ENCODE measurements around the gene NCAM1. TPM values are rescaled to one million over a fixed set of nuclear protein-coding genes. Genes with fewer than 3 reads are reported as not detected.

NCAM1 gene
- total RNA-seq, 2 experiments from 2014 or later, result 0.34 TPM; not detected in 1

DNA sequence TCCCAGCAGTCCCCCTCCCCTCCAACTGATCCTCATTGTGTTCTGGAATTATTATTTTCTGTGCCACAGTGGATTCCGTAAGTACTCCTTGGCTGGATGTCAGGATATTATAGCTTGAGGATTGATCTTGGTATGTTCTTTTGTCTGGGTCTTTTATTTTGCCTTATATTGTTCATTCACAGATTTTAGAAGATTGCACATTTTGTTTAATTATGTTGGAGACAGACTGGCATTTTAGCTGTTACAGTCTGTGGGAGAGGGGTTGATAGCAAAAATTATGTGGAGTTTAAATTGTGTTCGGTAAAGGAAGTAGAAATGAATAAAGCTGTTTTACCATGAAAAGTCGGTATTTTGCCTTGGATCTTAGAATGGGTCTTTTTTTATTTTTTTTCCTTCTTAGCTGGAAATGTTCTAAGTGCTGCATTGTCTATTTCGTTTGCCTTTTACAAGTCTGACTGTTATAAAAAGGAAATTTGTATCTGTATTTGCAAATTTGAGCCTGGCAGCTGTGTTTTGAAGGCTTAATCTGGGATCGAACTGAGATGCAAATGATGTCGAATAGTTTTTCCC lies 211.2 kb downstream of the NCAM1 start:
- POLR2A ChIA-PET, result no interaction called here
- CTCF ChIA-PET, result no interaction called here
- Mint-ChIP-seq H3K27me3 (peaks cover 37% of the 10 kb centered on the region), H3K4me3 (no peak overlapping the region), H3K9me3 (no peaks in the 10 kb centered on the region), H3K36me3 (ENCODE audit: low read depth) (no peaks in the 10 kb centered on the region), H3K4me1 (ENCODE audit: low read depth) (no peaks in the 10 kb centered on the region), H3K27ac (no peak overlapping the region)
- DNase-seq, result no peak
- Histone ChIP-seq H3K27me3 (ENCODE audit: control insufficient read depth in 1 of 2, insufficient read depth in 2 of 2, low read length in 2 of 2) (peaks cover 0 to 7% of the 10 kb centered on the region in 2 experiments), H3K36me3 (ENCODE audit: insufficient read depth, low read length) (no peaks in the 10 kb centered on the region), H3K27ac (ENCODE audit: low read depth in 1 of 2, low read length in 2 of 2) (no peak overlapping the region), H3K4me1 (ENCODE audit: insufficient read depth, low read length) (no peaks in the 10 kb centered on the region), H3K4me3 (ENCODE audit: low read length) (no peak overlapping the region), H3K9me3 (ENCODE audit: control insufficient read depth in 1 of 2, insufficient read depth in 1 of 2, low read length in 2 of 2) (no peaks in the 10 kb centered on the region)
- TF ChIP-seq, protein P1, sequence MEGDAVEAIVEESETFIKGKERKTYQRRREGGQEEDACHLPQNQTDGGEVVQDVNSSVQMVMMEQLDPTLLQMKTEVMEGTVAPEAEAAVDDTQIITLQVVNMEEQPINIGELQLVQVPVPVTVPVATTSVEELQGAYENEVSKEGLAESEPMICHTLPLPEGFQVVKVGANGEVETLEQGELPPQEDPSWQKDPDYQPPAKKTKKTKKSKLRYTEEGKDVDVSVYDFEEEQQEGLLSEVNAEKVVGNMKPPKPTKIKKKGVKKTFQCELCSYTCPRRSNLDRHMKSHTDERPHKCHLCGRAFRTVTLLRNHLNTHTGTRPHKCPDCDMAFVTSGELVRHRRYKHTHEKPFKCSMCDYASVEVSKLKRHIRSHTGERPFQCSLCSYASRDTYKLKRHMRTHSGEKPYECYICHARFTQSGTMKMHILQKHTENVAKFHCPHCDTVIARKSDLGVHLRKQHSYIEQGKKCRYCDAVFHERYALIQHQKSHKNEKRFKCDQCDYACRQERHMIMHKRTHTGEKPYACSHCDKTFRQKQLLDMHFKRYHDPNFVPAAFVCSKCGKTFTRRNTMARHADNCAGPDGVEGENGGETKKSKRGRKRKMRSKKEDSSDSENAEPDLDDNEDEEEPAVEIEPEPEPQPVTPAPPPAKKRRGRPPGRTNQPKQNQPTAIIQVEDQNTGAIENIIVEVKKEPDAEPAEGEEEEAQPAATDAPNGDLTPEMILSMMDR (IDR thresholded peaks at IDR 0.05), result no peak
- intact Hi-C loops (cut with DNase I, micrococcal nuclease), result no loop called here
- no peak for ATAC-seq (ENCODE audit: poor library complexity)

DNA sequence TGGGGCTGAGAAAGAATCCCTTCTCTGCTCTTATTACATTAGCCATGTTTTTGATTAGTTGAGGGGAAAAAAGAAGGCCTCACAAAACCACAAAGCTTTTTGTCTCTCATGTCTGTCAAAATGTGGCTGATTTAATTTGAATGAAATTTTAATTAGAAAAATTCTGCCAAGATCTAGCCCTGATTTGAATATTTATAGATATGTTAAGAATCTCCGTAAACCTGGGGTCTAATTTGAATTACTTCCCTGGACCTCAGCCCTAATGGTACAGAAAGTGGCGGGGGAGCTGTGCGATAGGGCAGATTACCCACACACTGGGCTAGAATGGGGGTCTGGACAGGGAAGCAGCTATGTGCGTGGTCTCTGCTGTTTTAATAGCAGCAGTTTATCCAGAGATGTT lies 211.9 kb downstream of the NCAM1 start:
- Mint-ChIP-seq H3K9me3 (no peaks in the 10 kb centered on the region), H3K4me3 (no peak overlapping the region), H3K36me3 (ENCODE audit: low read depth) (no peaks in the 10 kb centered on the region), H3K4me1 (ENCODE audit: low read depth) (no peaks in the 10 kb centered on the region), H3K27ac (no peak overlapping the region), H3K27me3 (peaks cover 42% of the 10 kb centered on the region)
- Histone ChIP-seq H3K4me3 (ENCODE audit: low read length) (no peak overlapping the region), H3K9me3 (ENCODE audit: control insufficient read depth in 1 of 2, insufficient read depth in 1 of 2, low read length in 2 of 2) (no peaks in the 10 kb centered on the region), H3K27ac (ENCODE audit: low read depth in 1 of 2, low read length in 2 of 2) (no peak overlapping the region), H3K27me3 (ENCODE audit: control insufficient read depth in 1 of 2, insufficient read depth in 2 of 2, low read length in 2 of 2) (peaks cover 0 to 7% of the 10 kb centered on the region in 2 experiments), H3K36me3 (ENCODE audit: insufficient read depth, low read length) (no peaks in the 10 kb centered on the region), H3K4me1 (ENCODE audit: insufficient read depth, low read length) (no peaks in the 10 kb centered on the region)
- ChIA-PET CTCF (no interaction called here), POLR2A (no interaction called here)
- TF ChIP-seq, protein P1 (IDR thresholded peaks at IDR 0.05), result no peak
- intact Hi-C loops (cut with DNase I, micrococcal nuclease), result no loop called here
- ATAC-seq (ENCODE audit: poor library complexity) (no peak), DNase-seq (no peak)

DNA sequence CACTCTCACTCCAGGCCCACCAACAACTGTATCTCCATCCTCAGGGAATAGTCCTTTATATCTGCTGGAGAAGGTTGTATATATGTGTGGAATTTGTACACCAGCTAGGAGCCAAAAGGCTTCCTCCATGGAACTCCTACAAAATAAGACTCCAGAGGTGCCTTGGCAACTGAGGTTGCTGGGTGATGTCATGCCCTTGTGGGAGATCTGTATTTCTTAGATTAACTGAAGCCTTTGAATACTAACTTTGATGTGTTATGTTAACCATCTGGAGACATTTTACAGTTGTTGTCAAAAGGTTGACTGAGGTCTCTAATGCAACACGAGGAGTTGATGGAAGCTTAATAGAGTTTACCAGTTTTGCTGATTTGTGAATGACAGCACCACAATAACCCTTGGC lies 213.7 kb downstream of the NCAM1 start:
- H3K4me1 Mint-ChIP-seq (ENCODE audit: low read depth), result no peaks in the 10 kb centered on the region
- Histone ChIP-seq H3K9me3 (ENCODE audit: control insufficient read depth in 1 of 2, insufficient read depth in 1 of 2, low read length in 2 of 2) (no peaks in the 10 kb centered on the region), H3K4me1 (ENCODE audit: insufficient read depth, low read length) (no peaks in the 10 kb centered on the region), H3K36me3 (ENCODE audit: insufficient read depth, low read length) (no peaks in the 10 kb centered on the region), H3K4me3 (ENCODE audit: low read length) (no peak overlapping the region), H3K27me3 (ENCODE audit: control insufficient read depth in 1 of 2, insufficient read depth in 2 of 2, low read length in 2 of 2) (peaks cover 0 to 10% of the 10 kb centered on the region in 2 experiments), H3K27ac (ENCODE audit: low read depth in 1 of 2, low read length in 2 of 2) (no peak overlapping the region)
- TF ChIP-seq, protein P1 (IDR thresholded peaks at IDR 0.05), result no peak
- no peak for DNase-seq
- no peak for ATAC-seq (ENCODE audit: poor library complexity)
- H3K27me3 Mint-ChIP-seq, result peaks cover 49% of the 10 kb centered on the region
- H3K4me3 Mint-ChIP-seq, result no peak overlapping the region
- CTCF ChIA-PET, result no interaction called here
- intact Hi-C loops (cut with DNase I, micrococcal nuclease), result no loop called here
- no peak overlapping the region for H3K27ac Mint-ChIP-seq
- H3K36me3 Mint-ChIP-seq (ENCODE audit: low read depth), result no peaks in the 10 kb centered on the region
- POLR2A ChIA-PET, result no interaction called here
- H3K9me3 Mint-ChIP-seq, result no peaks in the 10 kb centered on the region
